CD14-positive monocyte (primary cell): ENCODE results near the gene COX7A2L. TPM values are rescaled to one million over a fixed set of nuclear protein-coding genes. Genes with fewer than 3 reads are reported as not detected.

Experiments
- DNase-seq, 3 donors: peaks; one replicate each; pipeline ENCODE4 v3.0.0-alpha.2; 2011 to 2022
- H2AFZ ChIP-seq: 2 replicates; pipeline ENCODE4 v1.6.0; 2012; ENCODE audit warnings: mild to moderate bottlenecking, low read depth, low read length, inconsistent platforms; ENCODE audit not compliant: insufficient read depth, poor library complexity, severe bottlenecking
- H3K27ac ChIP-seq, 2 donors: 1 replicate in 1 of 2; 2 replicates in 1 of 2; pipeline ENCODE4 v1.5.1; 2012 to 2013; ENCODE audit warnings: low read length in 2 of 2, control low read depth in 1 of 2, inconsistent platforms in 1 of 2, low read depth in 1 of 2, mild to moderate bottlenecking in 1 of 2
- H3K27me3 ChIP-seq, 2 donors: one replicate each; pipeline versions ENCODE4 v1.6.0 to v1.6.1; 2011 to 2013; ENCODE audit warnings: low read length in 2 of 2; ENCODE audit not compliant: control insufficient read depth in 2 of 2, insufficient read depth in 2 of 2
- H3K36me3 ChIP-seq, 2 donors: replicated peaks in 1 of 2; 1 replicate in 1 of 2; 2 replicates in 1 of 2; pipeline versions ENCODE4 v1.5.1 to v1.6.1; 2012 to 2013; ENCODE audit warnings: low read length in 2 of 2, control low read depth in 1 of 2, inconsistent platforms in 1 of 2, mild to moderate bottlenecking in 1 of 2; ENCODE audit not compliant: insufficient read depth in 2 of 2, control insufficient read depth in 1 of 2
- H3K4me1 ChIP-seq, 2 donors: 1 replicate in 1 of 2; 2 replicates in 1 of 2; pipeline versions ENCODE4 v1.5.1 to v1.6.1; 2012 to 2013; ENCODE audit warnings: low read length in 2 of 2, control low read depth in 1 of 2, inconsistent platforms in 1 of 2, mild to moderate bottlenecking in 1 of 2, moderate library complexity in 1 of 2; ENCODE audit not compliant: insufficient read depth in 2 of 2, control insufficient read depth in 1 of 2
- H3K4me2 ChIP-seq: replicated peaks from 2 replicates; pipeline ENCODE3; 2012; ENCODE audit warnings: low read length, moderate library complexity, mild to moderate bottlenecking; ENCODE audit not compliant: poor library complexity, severe bottlenecking; ENCODE audit errors: extremely low read depth
- H3K4me3 ChIP-seq, 3 experiments: fragments of 200-600 bp in 1 of 3; sonication (generic) in 1 of 3; replicated peaks in 1 of 3; 1 replicate in 2 of 3; 2 replicates in 1 of 3; pipeline ENCODE4 v1.5.1; 2011 to 2013; ENCODE audit warnings: low read length in 3 of 3, mild to moderate bottlenecking in 3 of 3, control low read depth in 2 of 3, low read depth in 2 of 3, inconsistent platforms in 1 of 3, moderate library complexity in 1 of 3
- H3K79me2 ChIP-seq: 2 replicates; pipeline ENCODE4 v1.6.0; 2012; ENCODE audit warnings: mild to moderate bottlenecking, control low read depth, inconsistent platforms, low read length, moderate library complexity; ENCODE audit not compliant: insufficient read depth
- H3K9ac ChIP-seq: 2 replicates; pipeline ENCODE4 v1.6.0; 2017; ENCODE audit warnings: low read length, mild to moderate bottlenecking; ENCODE audit not compliant: insufficient read depth, poor library complexity, severe bottlenecking
- H3K9me3 ChIP-seq, 2 donors: replicated peaks in 1 of 2; 1 replicate in 1 of 2; 2 replicates in 1 of 2; pipeline versions ENCODE4 v1.5.1 to v1.6.1; 2012 to 2013; ENCODE audit warnings: low read length in 2 of 2, control low read depth in 1 of 2; ENCODE audit not compliant: control insufficient read depth in 1 of 2, insufficient read depth in 1 of 2
- H4K20me1 ChIP-seq: 2 replicates; pipeline ENCODE4 v1.6.0; 2012; ENCODE audit warnings: mild to moderate bottlenecking, low read length, control low read depth, moderate library complexity; ENCODE audit not compliant: insufficient read depth
- H3K27ac Mint-ChIP-seq, 7 donors: one replicate each; pipeline ENCODE4 v1.8.0; 2020; ENCODE audit warnings: mild to moderate bottlenecking in 7 of 7, mixed read lengths in 7 of 7, moderate library complexity in 6 of 7, inconsistent platforms in 2 of 7
- H3K27me3 Mint-ChIP-seq, 3 donors: one replicate each; pipeline ENCODE4 v1.8.0; 2021 to 2022; ENCODE audit warnings: low read depth in 3 of 3, mild to moderate bottlenecking in 3 of 3, mixed read lengths in 3 of 3, moderate library complexity in 3 of 3, inconsistent platforms in 1 of 3
- H3K36me3 Mint-ChIP-seq, 2 donors: one replicate each; pipeline ENCODE4 v1.8.0; 2020; ENCODE audit warnings: mixed read lengths in 2 of 2, inconsistent platforms in 1 of 2, mild to moderate bottlenecking in 1 of 2
- H3K4me1 Mint-ChIP-seq: one replicate; pipeline ENCODE4 v1.8.0; 2020; ENCODE audit warnings: mild to moderate bottlenecking, mixed read lengths
- H3K4me3 Mint-ChIP-seq, 2 donors: one replicate each; pipeline ENCODE4 v1.8.0; 2020; ENCODE audit warnings: mild to moderate bottlenecking in 2 of 2, mixed read lengths in 2 of 2, moderate library complexity in 1 of 2
- H3K9me3 Mint-ChIP-seq, 7 donors: one replicate each; pipeline ENCODE4 v1.8.0; 2020 to 2022; ENCODE audit warnings: mixed read lengths in 7 of 7, mild to moderate bottlenecking in 6 of 7, moderate library complexity in 6 of 7, inconsistent platforms in 2 of 7
- WGBS: methylation state at CpG from one replicate; pipeline ENCODE4 v1.1.5; 2013; ENCODE audit warnings: missing lambda C conversion rate; ENCODE audit not compliant: insufficient coverage; 5-methylcytosine and 5-hydroxymethylcytosine counted together
- intact Hi-C, 2 donors: fragments of 100-400 bp; cut with micrococcal nuclease; formaldehyde crosslinking; loops; one replicate each; pipeline versions ENCODE4 v1.15.0 to v1.15.1; 2023
- polyA plus RNA-seq, 3 donors: library from polyadenylated mRNA; depleted of rRNA in 1 of 3; unstranded in 2 of 3; stranded (reverse) in 1 of 3; fragments of 300-500 nt in 2 of 3; fragments of >200 nt in 1 of 3; fragmentation: Illumina TruSeq in 2 of 3; gene quantifications; 1 replicate in 2 of 3; 2 replicates in 1 of 3; pipeline ENCODE4 v1.2.3, GENCODE V29; 2012 to 2021
- TF ChIP-seq, protein P1 (sequence below): fragments of 200-600 bp; IDR thresholded peaks from one replicate; pipeline ENCODE4 v1.8.0; 2022; ENCODE audit warnings: antibody characterized with exemption, mild to moderate bottlenecking

Gene COX7A2L
- polyA plus RNA-seq, 3 donors: 63.6 to 153 (median 144) TPM

- TF ChIP-seq, protein P1, sequence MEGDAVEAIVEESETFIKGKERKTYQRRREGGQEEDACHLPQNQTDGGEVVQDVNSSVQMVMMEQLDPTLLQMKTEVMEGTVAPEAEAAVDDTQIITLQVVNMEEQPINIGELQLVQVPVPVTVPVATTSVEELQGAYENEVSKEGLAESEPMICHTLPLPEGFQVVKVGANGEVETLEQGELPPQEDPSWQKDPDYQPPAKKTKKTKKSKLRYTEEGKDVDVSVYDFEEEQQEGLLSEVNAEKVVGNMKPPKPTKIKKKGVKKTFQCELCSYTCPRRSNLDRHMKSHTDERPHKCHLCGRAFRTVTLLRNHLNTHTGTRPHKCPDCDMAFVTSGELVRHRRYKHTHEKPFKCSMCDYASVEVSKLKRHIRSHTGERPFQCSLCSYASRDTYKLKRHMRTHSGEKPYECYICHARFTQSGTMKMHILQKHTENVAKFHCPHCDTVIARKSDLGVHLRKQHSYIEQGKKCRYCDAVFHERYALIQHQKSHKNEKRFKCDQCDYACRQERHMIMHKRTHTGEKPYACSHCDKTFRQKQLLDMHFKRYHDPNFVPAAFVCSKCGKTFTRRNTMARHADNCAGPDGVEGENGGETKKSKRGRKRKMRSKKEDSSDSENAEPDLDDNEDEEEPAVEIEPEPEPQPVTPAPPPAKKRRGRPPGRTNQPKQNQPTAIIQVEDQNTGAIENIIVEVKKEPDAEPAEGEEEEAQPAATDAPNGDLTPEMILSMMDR: no peak
- Mint-ChIP-seq H3K36me3 (peaks cover 56 to 71% of the 10 kb centered on the region in 2 donors), H3K4me1 (peaks cover 2% of the 10 kb centered on the region), H3K9me3 (peaks cover 0 to 13% (median 0%) of the 10 kb centered on the region in 7 donors), H3K27ac (peak overlapping the region in 2 of 7 donors; percentile 35 to 39), H3K27me3 (peaks cover 0 to 3% (median 0%) of the 10 kb centered on the region in 3 donors), H3K4me3 (no peak overlapping the region)
- H3K27me3 ChIP-seq: no peaks in the 10 kb centered on the region
- H3K9ac ChIP-seq: no peak overlapping the region
- WGBS: 89% methylated on average over 21 of the region's 21 CpGs
- peaks cover 16% of the 10 kb centered on the region for H3K79me2 ChIP-seq
- no peak overlapping the region for H3K27ac ChIP-seq
- H3K9me3 ChIP-seq: no peaks in the 10 kb centered on the region
- H3K4me1 ChIP-seq: no peaks in the 10 kb centered on the region
- DNase-seq: no peak
- peaks cover 57% of the 10 kb centered on the region for H4K20me1 ChIP-seq
- H3K4me2 ChIP-seq: no peak overlapping the region
- intact Hi-C loops: no loop called here
- no peak overlapping the region for H3K4me3 ChIP-seq
- H2AFZ ChIP-seq: no peak overlapping the region
- H3K36me3 ChIP-seq: peaks cover 14 to 89% of the 10 kb centered on the region in 2 donors
Measured at GRCh38 chr2:42339191-42339912, 21.7 kb downstream of the COX7A2L start.

DNA sequence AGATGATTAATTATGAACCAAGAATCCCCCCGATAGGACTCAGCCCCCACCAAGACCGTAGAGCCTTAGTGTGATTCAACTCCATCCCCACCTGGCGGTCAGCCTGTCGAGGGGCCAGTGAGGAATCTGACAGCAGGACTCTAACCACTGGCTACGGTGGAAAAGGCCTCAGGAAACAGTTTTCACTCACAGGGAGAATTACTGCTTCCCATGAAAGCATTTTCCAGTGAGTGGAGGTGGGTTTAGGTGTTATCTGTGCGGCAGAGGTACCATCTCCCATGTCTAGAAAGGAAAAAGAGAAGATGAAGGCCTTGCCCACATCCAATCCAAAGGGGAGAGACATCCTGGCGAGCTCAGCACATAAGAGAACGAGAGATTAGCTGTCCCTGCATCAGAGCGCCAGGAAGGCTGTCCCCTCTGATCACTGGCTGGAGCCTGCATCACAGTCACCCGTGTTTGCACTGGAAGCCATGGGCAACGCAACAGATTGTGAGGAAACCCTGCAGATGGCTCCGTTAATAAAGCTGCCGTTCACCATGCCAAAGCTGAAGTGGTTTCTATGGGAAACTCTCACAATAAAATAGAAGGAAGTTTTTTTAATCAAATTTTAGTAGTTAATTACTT is 22.3 kb downstream of the COX7A2L start:
- H3K9me3 ChIP-seq: no peaks in the 10 kb centered on the region
- H3K27me3 ChIP-seq: no peaks in the 10 kb centered on the region
- no peak for DNase-seq
- no peak overlapping the region for H2AFZ ChIP-seq
- peaks cover 53% of the 10 kb centered on the region for H4K20me1 ChIP-seq
- no peak overlapping the region for H3K4me3 ChIP-seq
- H3K27me3 Mint-ChIP-seq: peaks cover 0 to 3% (median 0%) of the 10 kb centered on the region in 3 donors
- peaks cover 14% of the 10 kb centered on the region for H3K79me2 ChIP-seq
- H3K36me3 Mint-ChIP-seq: peaks cover 58 to 73% of the 10 kb centered on the region in 2 donors
- peaks cover 0 to 13% (median 0%) of the 10 kb centered on the region in 7 donors for H3K9me3 Mint-ChIP-seq
- H3K36me3 ChIP-seq: peaks cover 16 to 89% of the 10 kb centered on the region in 2 donors
- H3K27ac ChIP-seq: no peak overlapping the region
- H3K27ac Mint-ChIP-seq: peak overlapping the region in 1 of 7 donors; percentile 12
- H3K4me3 Mint-ChIP-seq: no peak overlapping the region
- H3K4me2 ChIP-seq: no peak overlapping the region
- intact Hi-C loops: no loop called here
- H3K9ac ChIP-seq: no peak overlapping the region
- 96% methylated on average over 5 of the region's 13 CpGs for WGBS
- TF ChIP-seq, protein P1: no peak
- H3K4me1 Mint-ChIP-seq: peaks cover 2% of the 10 kb centered on the region
- no peaks in the 10 kb centered on the region for H3K4me1 ChIP-seq
